NCI-H2029 treated with DMSO at 0.1 percent for 48 hours (cell line): ENCODE measurements around the gene TTLL5.
"Not testable (repeated sequence)": the region's sequence is repeated elsewhere in the genome, so short reads cannot be mapped to it uniquely, and the experiment has no call there.

Source experiments
- DNase-seq: peaks from one replicate; lab custom pipeline; 2025; lab: John Stamatoyannopoulos, UW

Gene TTLL5

DNA sequence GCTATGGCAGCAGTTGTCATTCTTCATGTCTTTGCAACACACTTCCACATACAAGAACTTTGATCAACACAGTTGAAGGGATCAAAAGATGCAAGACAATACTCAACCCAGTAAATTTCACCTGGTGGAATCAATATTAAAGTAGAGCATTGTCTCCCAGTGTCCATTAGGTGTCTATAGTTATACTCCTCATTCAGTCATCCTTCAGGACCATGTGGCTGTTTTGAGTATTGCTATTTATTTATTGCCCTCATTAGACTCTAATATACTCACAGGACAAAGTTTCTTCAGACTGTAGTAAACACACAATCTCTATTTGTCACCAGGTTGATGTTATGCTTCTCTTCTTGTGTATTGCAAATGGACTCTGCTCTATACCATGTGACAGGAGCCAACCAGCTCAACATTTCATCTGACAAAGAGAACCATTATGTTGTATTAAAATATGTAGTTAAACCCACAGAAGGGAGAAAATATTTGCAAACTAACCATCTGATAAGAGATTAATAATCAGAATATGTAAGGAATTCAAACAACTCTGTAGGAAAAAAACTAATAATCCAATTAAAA, 174.2 kb downstream of the TTLL5 start:
- no peak for DNase-seq

DNA sequence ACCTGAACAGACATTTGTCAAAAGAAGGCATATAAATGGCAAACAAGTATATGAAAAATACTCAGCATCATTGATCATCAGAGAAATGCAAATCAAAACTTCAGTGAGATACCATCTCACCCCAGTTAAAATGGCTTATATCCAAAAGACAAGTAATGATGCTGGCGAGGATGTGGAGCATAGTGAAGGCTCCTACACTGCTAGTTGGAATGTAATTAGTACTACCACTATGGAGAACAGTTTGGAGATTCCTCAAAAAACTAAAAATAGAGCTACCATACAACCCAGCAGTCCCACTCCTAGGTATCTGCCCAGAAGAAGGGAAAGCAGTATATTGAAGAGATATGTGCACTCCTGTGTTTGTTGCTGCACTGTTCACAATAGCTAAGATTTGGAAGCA, 174.7 kb downstream of the TTLL5 start:
- no peak for DNase-seq

GRCh38 chr14:75837151-75837787, 176.2 kb downstream of the TTLL5 start:
- no peak for DNase-seq

DNA sequence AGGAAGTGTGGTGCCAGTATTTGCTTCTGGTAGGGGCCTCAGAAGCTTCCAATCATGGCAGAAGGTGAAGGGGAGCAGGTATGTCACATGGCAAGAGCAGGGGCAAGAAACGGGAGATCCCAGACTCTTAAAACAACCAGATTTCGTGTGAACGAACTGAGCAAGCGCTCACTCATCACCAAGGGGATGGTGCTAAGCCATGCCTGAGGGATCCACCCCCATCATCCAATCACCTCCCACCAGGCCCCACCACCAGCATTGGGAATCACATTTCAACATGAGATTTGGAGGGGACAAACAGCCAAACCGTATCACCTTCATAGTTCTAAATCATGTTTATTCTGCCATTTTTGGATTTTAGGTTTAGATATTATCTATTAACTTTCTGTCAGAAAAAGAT, 179.9 kb downstream of the TTLL5 start:
- DNase-seq: no peak

GRCh38 chr14:75842551-75842950, 181.5 kb downstream of the TTLL5 start:
- DNase-seq: no peak

- no peak for DNase-seq
Observed at GRCh38 chr14:75844486-75844885, 183.4 kb downstream of the TTLL5 start.

GRCh38 chr14:75845136-75845804, 184.2 kb downstream of the TTLL5 start:
- no peak for DNase-seq

- not testable (repeated sequence) for DNase-seq
Observed at GRCh38 chr14:75846694-75847093, 185.6 kb downstream of the TTLL5 start.

GRCh38 chr14:75847584-75847983, 186.5 kb downstream of the TTLL5 start:
- DNase-seq: no peak

- no peak for DNase-seq
Observed at GRCh38 chr14:75848167-75848913, 187.3 kb downstream of the TTLL5 start.

GRCh38 chr14:75849300-75849895, 188.4 kb downstream of the TTLL5 start:
- no peak for DNase-seq

DNA sequence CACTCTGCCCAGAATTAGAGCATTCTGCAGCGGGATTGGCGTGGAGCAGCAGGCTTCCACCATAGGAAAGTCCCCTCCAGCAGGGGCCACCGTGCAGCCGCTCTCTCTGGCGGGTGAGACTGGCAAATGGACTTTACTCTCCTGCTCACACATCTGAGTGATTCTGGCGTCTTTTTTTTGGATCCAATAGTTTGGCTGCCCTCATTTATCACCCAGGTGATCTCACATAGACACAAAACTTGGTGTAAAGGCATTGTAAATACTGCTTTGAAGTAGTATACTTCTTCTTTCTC, 190.5 kb downstream of the TTLL5 start:
- DNase-seq: no peak

GRCh38 chr14:75854111-75854799, 193.2 kb downstream of the TTLL5 start:
- DNase-seq: no peak

DNA sequence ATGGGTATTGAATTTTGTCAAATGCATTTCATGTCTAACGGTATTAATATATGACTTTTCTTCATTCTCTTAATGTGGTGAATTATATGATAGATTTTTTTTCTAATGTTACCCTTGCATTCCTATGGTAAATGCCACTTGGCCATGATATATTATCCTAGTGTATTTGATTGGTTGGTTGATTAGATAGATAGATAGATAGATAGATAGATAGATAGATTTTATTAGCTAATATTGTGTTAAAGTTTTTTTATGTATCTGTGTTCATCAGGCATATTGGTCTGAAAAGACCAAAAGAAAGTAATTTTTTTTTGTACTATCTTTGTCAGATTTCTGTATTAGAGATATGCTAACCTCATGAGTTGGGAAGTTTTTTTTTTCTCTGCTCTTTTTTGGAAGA, 196.2 kb downstream of the TTLL5 start:
- no peak for DNase-seq

- no peak for DNase-seq
Observed at GRCh38 chr14:75858362-75858761, 197.3 kb downstream of the TTLL5 start.

- no peak for DNase-seq
Observed at GRCh38 chr14:75859746-75860145, 198.7 kb downstream of the TTLL5 start.

DNA sequence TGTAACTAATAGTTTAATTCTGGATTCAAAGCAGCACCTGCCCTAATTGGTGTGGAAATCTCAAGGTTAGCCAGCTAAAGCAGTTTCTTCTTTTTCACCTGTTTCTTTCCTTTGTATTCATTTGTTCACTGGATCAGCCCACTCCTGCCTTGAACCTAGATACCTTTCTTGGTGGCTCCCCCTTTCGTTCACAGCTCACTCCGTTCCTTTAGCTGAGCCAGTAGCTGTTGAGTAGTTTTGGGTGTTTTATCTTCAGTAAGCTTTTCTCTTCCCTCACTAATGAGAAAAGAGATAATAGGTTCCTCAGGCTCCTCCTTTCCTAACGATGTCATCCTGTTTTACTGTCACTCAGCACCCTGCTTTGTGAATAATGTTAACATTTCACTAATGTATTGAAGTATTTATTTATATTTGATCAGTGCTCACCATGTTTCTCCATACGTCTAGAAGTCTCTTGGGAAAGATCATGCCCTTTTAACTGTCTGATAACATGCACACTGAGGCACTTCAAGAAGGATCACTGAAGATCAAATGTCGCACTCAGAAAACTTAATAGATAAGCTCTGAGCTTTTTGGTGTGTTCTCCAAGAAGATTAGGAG, 199.6 kb downstream of the TTLL5 start:
- no peak for DNase-seq

- no peak for DNase-seq
Observed at GRCh38 chr14:75861161-75861621, 200.1 kb downstream of the TTLL5 start.

- no peak for DNase-seq
Observed at GRCh38 chr14:75863221-75863620, 202.2 kb downstream of the TTLL5 start.

DNA sequence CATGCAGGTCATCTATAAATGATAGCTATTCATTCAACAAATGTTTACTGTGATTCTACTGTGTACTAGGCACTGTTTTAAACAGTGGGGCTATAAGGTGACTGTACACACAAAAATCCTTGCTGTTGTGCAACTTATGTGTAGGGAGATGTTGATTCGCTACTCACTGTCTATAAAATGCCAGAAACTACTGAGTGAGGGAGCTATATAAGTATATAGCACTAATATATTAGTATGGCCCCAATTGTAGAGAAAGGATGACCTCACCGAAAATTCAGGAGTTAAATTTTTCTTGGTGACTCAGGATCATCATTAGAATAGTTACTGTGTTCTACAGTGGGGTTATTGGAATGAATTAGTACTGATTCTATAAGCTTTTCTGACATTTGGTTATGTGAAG, 203.3 kb downstream of the TTLL5 start:
- DNase-seq: no peak

DNA sequence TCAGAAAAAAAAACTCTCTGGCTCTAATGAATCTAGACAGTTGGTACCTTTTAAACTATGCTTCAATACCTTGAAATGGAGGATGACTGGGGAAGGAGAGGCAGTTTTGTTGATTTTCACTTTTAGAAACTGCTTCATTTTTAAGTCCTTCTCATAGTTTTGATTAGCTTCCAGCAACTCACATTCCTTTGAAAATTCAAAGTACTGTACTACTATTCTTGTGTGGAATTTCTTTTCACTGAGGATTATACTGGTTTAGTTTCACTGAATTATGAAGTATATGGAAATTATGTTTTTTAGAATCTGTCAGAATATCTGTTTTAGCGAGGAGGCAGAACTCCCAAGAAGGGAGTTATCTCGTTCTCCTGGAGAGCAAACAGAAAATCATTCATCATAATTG, 204.5 kb downstream of the TTLL5 start:
- no peak for DNase-seq

DNA sequence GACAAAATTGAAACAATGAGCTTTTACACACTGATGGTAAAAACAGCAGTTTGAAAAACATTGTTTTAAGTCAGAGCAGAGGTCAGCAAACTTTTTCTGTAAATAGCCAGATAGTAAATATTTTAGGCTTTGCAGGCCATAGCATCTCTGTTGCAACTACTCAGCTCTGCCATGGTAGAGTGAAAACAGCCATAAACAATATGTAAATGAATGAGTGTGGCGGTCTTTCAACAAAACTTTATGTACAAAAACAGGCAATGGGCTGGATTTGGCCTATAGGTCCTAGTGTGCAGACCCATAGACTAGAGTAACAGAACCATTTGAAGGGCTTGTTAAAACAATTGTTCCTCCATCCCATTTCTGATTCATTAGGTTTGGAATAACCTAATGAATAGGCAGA, 205.9 kb downstream of the TTLL5 start:
- no peak for DNase-seq
